HCT116 (cell line): Measurements from ENCODE around the gene TXLNG. TPM values are rescaled to one million over a fixed set of nuclear protein-coding genes. Genes with fewer than 3 reads are reported as not detected.

ENCODE experiments used
- ATAC-seq: fragments of 200-7000 bp; cut with Tn5 transposase; 2 replicates; pipeline ENCODE4 v1.9.1; 2020; ENCODE audit warnings: mild to moderate bottlenecking, moderate library complexity
- BruUV-seq: library from RNA; stranded (reverse); fragments of 400-500 nt; replicated peaks from 2 replicates; lab custom pipeline; 2021; lab: Mats Ljungman, UMichigan
- CTCF ChIA-PET: fragments of 300-600 bp; sonication (Branson Sonifier 250); formaldehyde crosslinking; loops from one replicate; lab custom pipeline; 2021; ENCODE audit warnings: antibody characterized with exemption; lab: Charles Lee
- POLR2A ChIA-PET: fragments of 300-600, 350-600 bp; sonication (Branson Sonifier 250); formaldehyde crosslinking; loops from one replicate; lab custom pipeline; 2021; ENCODE audit warnings: antibody characterized with exemption; lab: Charles Lee
- RAD21 ChIA-PET, 2 experiments: fragments of 300-600 bp; sonication (Branson Sonifier 250); formaldehyde crosslinking; loops; one replicate each; lab custom pipeline; 2023; ENCODE audit warnings: low total read pairs in 2 of 2; ENCODE audit not compliant: uncharacterized antibody in 2 of 2, unreplicated experiment in 2 of 2, low non-redundant PET in 1 of 2; lab: Charles Lee
- DNase-seq: peaks from one replicate; pipeline ENCODE4 v3.0.0-alpha.2; 2010; ENCODE audit warnings: low read depth, low spot score
- H2AFZ ChIP-seq: fragments of 200-600 bp; shearing (Covaris generic), sonication (generic); 2 replicates; pipeline ENCODE4 v1.6.1; 2017; ENCODE audit warnings: low read depth, mixed run types, mixed read lengths, antibody characterized with exemption, low read length; ENCODE audit not compliant: poor library complexity, severe bottlenecking
- H3K27ac ChIP-seq: 2 replicates; pipeline ENCODE4 v1.5.1; 2012; ENCODE audit warnings: low read depth, low read length
- H3K27me3 ChIP-seq: fragments of 200-600 bp; sonication (generic); 2 replicates; pipeline ENCODE4 v1.6.1; 2016; ENCODE audit warnings: mixed run types, low read length, mixed read lengths; ENCODE audit not compliant: insufficient read depth
- H3K36me3 ChIP-seq, 2 experiments: fragments of 200-500 bp in 1 of 2; fragments of 200-600 bp in 1 of 2; sonication (Bioruptor generic) in 1 of 2; sonication (generic) in 1 of 2; 2 replicates each; pipeline versions ENCODE4 v1.5.1 to v1.6.1; 2014 to 2016; ENCODE audit warnings: low read length in 2 of 2, inconsistent platforms in 1 of 2, mixed read lengths in 1 of 2, mixed run types in 1 of 2; ENCODE audit not compliant: insufficient read depth in 2 of 2, control insufficient read depth in 1 of 2
- H3K4me1 ChIP-seq, 2 experiments: fragments of 200-600 bp in 1 of 2; sonication (generic) in 1 of 2; 2 replicates each; pipeline versions ENCODE4 v1.5.1 to v1.6.1; 2012 to 2017; ENCODE audit warnings: low read length in 2 of 2, inconsistent platforms in 1 of 2, mild to moderate bottlenecking in 1 of 2, mixed read lengths in 1 of 2, mixed run types in 1 of 2, moderate library complexity in 1 of 2; ENCODE audit not compliant: insufficient read depth in 2 of 2, control insufficient read depth in 1 of 2
- H3K4me2 ChIP-seq: fragments of 200-600 bp; sonication (generic); 2 replicates; pipeline ENCODE4 v1.6.1; 2017; ENCODE audit warnings: mixed run types, low read length, mixed read lengths
- H3K4me3 ChIP-seq, 2 experiments: fragments of 200-600 bp in 1 of 2; sonication (generic) in 1 of 2; replicated peaks in 1 of 2; 2 replicates each; pipeline ENCODE4 v1.5.1; 2011 to 2016; ENCODE audit warnings: low read length in 2 of 2, control low read depth in 1 of 2, low read depth in 1 of 2, mild to moderate bottlenecking in 1 of 2, mixed read lengths in 1 of 2, mixed run types in 1 of 2
- H3K79me2 ChIP-seq: fragments of 200-600 bp; sonication (generic); 2 replicates; pipeline ENCODE4 v1.6.1; 2017; ENCODE audit warnings: mild to moderate bottlenecking, mixed run types, low read length, moderate library complexity, mixed read lengths; ENCODE audit not compliant: insufficient read depth
- H3K9ac ChIP-seq: fragments of 200-600 bp; sonication (generic); 2 replicates; pipeline ENCODE4 v1.6.1; 2016; ENCODE audit warnings: low read length, mixed read lengths
- H3K9me2 ChIP-seq: fragments of 200-600 bp; sonication (generic), shearing (Covaris generic); 2 replicates; pipeline ENCODE4 v1.6.1; 2017; ENCODE audit warnings: mixed run types, mild to moderate bottlenecking, moderate library complexity; ENCODE audit not compliant: insufficient read depth
- H3K9me3 ChIP-seq, 2 experiments: fragments of 200-500 bp in 1 of 2; fragments of 200-600 bp in 1 of 2; sonication (Bioruptor generic) in 1 of 2; sonication (generic) in 1 of 2; 2 replicates each; pipeline ENCODE4 v1.6.1; 2014 to 2017; ENCODE audit warnings: low read length in 2 of 2, mixed read lengths in 2 of 2, inconsistent platforms in 1 of 2, low read depth in 1 of 2, mild to moderate bottlenecking in 1 of 2, mixed run types in 1 of 2, moderate library complexity in 1 of 2; ENCODE audit not compliant: control insufficient read depth in 1 of 2, insufficient read depth in 1 of 2
- H4K20me1 ChIP-seq: fragments of 200-600 bp; sonication (generic), shearing (Covaris generic); 2 replicates; pipeline ENCODE4 v1.6.1; 2017; ENCODE audit warnings: mixed run types, mild to moderate bottlenecking, moderate library complexity; ENCODE audit not compliant: insufficient read depth
- CEBPB ChIP-seq: IDR thresholded peaks from 2 replicates; pipeline ENCODE4 v1.6.1; 2012; ENCODE audit warnings: low read depth
- CTCF ChIP-seq, 3 experiments: fragments of 200-600 bp in 1 of 3; sonication (generic) in 1 of 3; IDR thresholded peaks in 2 of 3; conservative IDR thresholded peaks in 1 of 3; 2 replicates each; pipeline ENCODE4 v1.5.1; 2012 to 2017; ENCODE audit warnings: low read depth in 2 of 3, low read length in 2 of 3, antibody characterized with exemption in 1 of 3, borderline replicate concordance in 1 of 3, control low read depth in 1 of 3, mild to moderate bottlenecking in 1 of 3, mixed read lengths in 1 of 3, mixed run types in 1 of 3, moderate library complexity in 1 of 3; ENCODE audit not compliant: insufficient read depth in 1 of 3
- ELF1 ChIP-seq: IDR thresholded peaks from 2 replicates; pipeline ENCODE4 v1.6.1; 2012; ENCODE audit warnings: low read depth, borderline replicate concordance
- EZH2 ChIP-seq: fragments of 200-600 bp; sonication (generic); IDR thresholded peaks from 2 replicates; pipeline ENCODE4 v1.6.1; 2017; ENCODE audit warnings: antibody characterized with exemption, mixed run types
- FOSL1 ChIP-seq: IDR thresholded peaks from 2 replicates; pipeline ENCODE4 v1.6.1; 2012; ENCODE audit warnings: low read depth
- JUND ChIP-seq: IDR thresholded peaks from 2 replicates; pipeline ENCODE4 v1.6.1; 2012
- POLR2AphosphoS5 ChIP-seq: IDR thresholded peaks from 2 replicates; pipeline ENCODE4 v1.6.1; 2011; ENCODE audit warnings: mild to moderate bottlenecking, low read depth, low read length, moderate library complexity
- REST ChIP-seq: IDR thresholded peaks from 2 replicates; pipeline ENCODE4 v1.6.1; 2012; ENCODE audit warnings: low read depth
- SRF ChIP-seq: IDR thresholded peaks from 2 replicates; pipeline ENCODE4 v1.6.1; 2012; ENCODE audit warnings: low read depth
- YY1 ChIP-seq: IDR thresholded peaks from 2 replicates; pipeline ENCODE4 v1.6.1; 2011; ENCODE audit warnings: low read length, low read depth, moderate library complexity, mild to moderate bottlenecking; ENCODE audit not compliant: insufficient replicate concordance; ENCODE audit errors: extremely low read depth
- ZFX ChIP-seq: fragments of 450-650 bp; IDR thresholded peaks from 2 replicates; pipeline ENCODE4 v1.6.1; 2017
- intact Hi-C: fragments of 100-400 bp; cut with micrococcal nuclease; formaldehyde crosslinking; loops from 2 replicates; pipeline ENCODE4 v1.10.0; 2022
- total RNA-seq: library from RNA; stranded (reverse); gene quantifications from one replicate; pipeline ENCODE4 v1.2.1, GENCODE V29; 2021; ENCODE audit not compliant: unreplicated experiment
- TF ChIP-seq, protein P1 (sequence below): IDR thresholded peaks from 2 replicates; pipeline ENCODE4 v1.6.1; 2011; ENCODE audit warnings: mild to moderate bottlenecking, low read length, moderate library complexity; ENCODE audit not compliant: insufficient replicate concordance; ENCODE audit errors: extremely low read depth
- TF ChIP-seq, protein P2 (sequence below): IDR thresholded peaks from 2 replicates; pipeline ENCODE4 v1.6.1; 2012

Gene TXLNG
- total RNA-seq, 1 experiment from 2014 or later, result 22.9 TPM

DNA sequence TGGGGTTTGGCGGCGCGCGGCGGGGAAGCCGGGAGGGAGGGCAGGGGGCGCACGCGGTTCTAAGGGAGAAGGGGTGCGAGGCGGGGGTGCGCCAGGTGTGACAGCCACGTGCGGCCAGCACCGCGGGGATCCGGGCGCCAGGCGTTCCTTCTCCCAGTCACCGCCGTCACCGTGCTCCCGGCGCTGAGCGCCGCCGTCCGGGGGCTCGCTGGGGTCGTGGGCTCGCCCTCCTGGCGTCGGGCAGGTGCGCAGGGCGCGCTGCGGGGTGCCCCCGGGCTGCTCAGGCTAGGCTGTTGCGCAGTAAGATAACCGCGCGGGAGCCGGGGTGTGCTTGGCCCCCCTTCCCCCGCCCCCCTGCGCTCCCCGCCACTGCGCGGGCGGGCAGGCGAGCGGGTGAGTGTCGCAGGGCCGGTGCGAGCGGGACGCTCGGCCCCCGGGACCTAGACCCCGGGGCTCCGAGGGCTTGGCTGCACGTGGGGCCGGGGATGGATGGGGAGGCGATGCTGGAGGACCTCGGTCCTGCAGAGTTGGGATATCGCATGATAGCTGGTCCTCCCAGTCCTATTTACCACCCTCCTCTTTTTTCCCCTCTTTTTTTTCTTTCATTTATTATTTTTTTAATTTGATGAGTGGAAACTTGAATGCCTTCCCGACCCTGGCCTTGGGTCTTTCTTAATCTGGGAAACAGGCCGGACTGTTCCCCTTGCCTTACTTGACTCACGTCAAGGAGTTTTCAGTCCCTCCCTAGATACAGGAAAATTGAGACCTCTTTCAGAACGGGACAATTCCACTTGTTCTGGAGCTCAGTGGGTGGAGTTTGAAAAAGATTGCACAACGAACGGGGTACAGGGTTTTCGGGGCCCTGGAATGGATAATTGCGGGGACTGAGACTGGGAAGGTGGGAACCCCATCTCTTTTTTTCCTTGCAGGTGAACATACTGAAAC lies 797 bp downstream of the TXLNG start:
- H3K27ac ChIP-seq, result peak overlapping the region; percentile 55
- peaks cover 8 to 14% of the 10 kb centered on the region in 2 experiments; a peak in 3 of 4 replicates for H3K4me1 ChIP-seq
- no peaks in the 10 kb centered on the region for H3K9me3 ChIP-seq
- no peak overlapping the region for H2AFZ ChIP-seq
- DNase-seq, result no peak
- ChIA-PET RAD21 (no interaction called here), POLR2A (interaction anchor here (0.9 kb wide), 1 partner anchor 15 kb away, joined by 4 read pairs; no protein-coding TSS in a partner anchor), CTCF (no interaction called here)
- peak overlapping the region; percentile 82 for H3K4me2 ChIP-seq
- no peaks in the 10 kb centered on the region for H3K27me3 ChIP-seq
- intact Hi-C loops, result no loop called here
- H3K4me3 ChIP-seq, result peak overlapping the region; percentile 63 to 67
- H3K9ac ChIP-seq, result peak overlapping the region; percentile 77
- H3K79me2 ChIP-seq, result peaks cover 53% of the 10 kb centered on the region
- H3K9me2 ChIP-seq, result no peaks in the 10 kb centered on the region
- H3K36me3 ChIP-seq, result peaks cover 3 to 10% of the 10 kb centered on the region in 2 experiments; a peak in 3 of 4 replicates
- no TSS peak for BruUV-seq
- peak; percentile 31 for ATAC-seq
- TF ChIP-seq, protein P1, sequence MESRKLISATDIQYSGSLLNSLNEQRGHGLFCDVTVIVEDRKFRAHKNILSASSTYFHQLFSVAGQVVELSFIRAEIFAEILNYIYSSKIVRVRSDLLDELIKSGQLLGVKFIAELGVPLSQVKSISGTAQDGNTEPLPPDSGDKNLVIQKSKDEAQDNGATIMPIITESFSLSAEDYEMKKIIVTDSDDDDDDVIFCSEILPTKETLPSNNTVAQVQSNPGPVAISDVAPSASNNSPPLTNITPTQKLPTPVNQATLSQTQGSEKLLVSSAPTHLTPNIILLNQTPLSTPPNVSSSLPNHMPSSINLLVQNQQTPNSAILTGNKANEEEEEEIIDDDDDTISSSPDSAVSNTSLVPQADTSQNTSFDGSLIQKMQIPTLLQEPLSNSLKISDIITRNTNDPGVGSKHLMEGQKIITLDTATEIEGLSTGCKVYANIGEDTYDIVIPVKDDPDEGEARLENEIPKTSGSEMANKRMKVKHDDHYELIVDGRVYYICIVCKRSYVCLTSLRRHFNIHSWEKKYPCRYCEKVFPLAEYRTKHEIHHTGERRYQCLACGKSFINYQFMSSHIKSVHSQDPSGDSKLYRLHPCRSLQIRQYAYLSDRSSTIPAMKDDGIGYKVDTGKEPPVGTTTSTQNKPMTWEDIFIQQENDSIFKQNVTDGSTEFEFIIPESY, result no peak
- no peak for TF ChIP-seq EZH2
- no peak for TF ChIP-seq FOSL1
- TF ChIP-seq REST, result no peak
- TF ChIP-seq POLR2AphosphoS5, result no peak
- no peak for TF ChIP-seq YY1
- no peak for TF ChIP-seq CTCF (IDR thresholded peaks at IDR 0.05 in 2 of 3, conservative IDR thresholded peaks at IDR 0.05 in 1 of 3; ENCODE audit: borderline replicate concordance in 1 of 3, insufficient read depth in 1 of 3, low read depth in 2 of 3, low read length in 2 of 3)
- no peak for TF ChIP-seq JUND
- TF ChIP-seq ZFX, result no peak
- TF ChIP-seq SRF, result no peak
- TF ChIP-seq CEBPB, result no peak
- no peak for TF ChIP-seq ELF1
- TF ChIP-seq, protein P2, sequence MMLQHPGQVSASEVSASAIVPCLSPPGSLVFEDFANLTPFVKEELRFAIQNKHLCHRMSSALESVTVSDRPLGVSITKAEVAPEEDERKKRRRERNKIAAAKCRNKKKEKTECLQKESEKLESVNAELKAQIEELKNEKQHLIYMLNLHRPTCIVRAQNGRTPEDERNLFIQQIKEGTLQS, result no peak
- no peaks in the 10 kb centered on the region for H4K20me1 ChIP-seq
